CD14-positive monocyte (primary cell): ENCODE measurements around the gene DEPDC1. TPM values are rescaled to one million over a fixed set of nuclear protein-coding genes. Genes with fewer than 3 reads are reported as not detected.

ENCODE experiments used
- DNase-seq, 3 donors: peaks; one replicate each; pipeline ENCODE4 v3.0.0-alpha.2; 2011 to 2022
- H2AFZ ChIP-seq: 2 replicates; pipeline ENCODE4 v1.6.0; 2012; ENCODE audit warnings: mild to moderate bottlenecking, low read depth, low read length, inconsistent platforms; ENCODE audit not compliant: insufficient read depth, poor library complexity, severe bottlenecking
- H3K27ac ChIP-seq, 2 donors: 1 replicate in 1 of 2; 2 replicates in 1 of 2; pipeline ENCODE4 v1.5.1; 2012 to 2013; ENCODE audit warnings: low read length in 2 of 2, control low read depth in 1 of 2, inconsistent platforms in 1 of 2, low read depth in 1 of 2, mild to moderate bottlenecking in 1 of 2
- H3K27me3 ChIP-seq, 2 donors: one replicate each; pipeline versions ENCODE4 v1.6.0 to v1.6.1; 2011 to 2013; ENCODE audit warnings: low read length in 2 of 2; ENCODE audit not compliant: control insufficient read depth in 2 of 2, insufficient read depth in 2 of 2
- H3K36me3 ChIP-seq, 2 donors: replicated peaks in 1 of 2; 1 replicate in 1 of 2; 2 replicates in 1 of 2; pipeline versions ENCODE4 v1.5.1 to v1.6.1; 2012 to 2013; ENCODE audit warnings: low read length in 2 of 2, control low read depth in 1 of 2, inconsistent platforms in 1 of 2, mild to moderate bottlenecking in 1 of 2; ENCODE audit not compliant: insufficient read depth in 2 of 2, control insufficient read depth in 1 of 2
- H3K4me1 ChIP-seq, 2 donors: 1 replicate in 1 of 2; 2 replicates in 1 of 2; pipeline versions ENCODE4 v1.5.1 to v1.6.1; 2012 to 2013; ENCODE audit warnings: low read length in 2 of 2, control low read depth in 1 of 2, inconsistent platforms in 1 of 2, mild to moderate bottlenecking in 1 of 2, moderate library complexity in 1 of 2; ENCODE audit not compliant: insufficient read depth in 2 of 2, control insufficient read depth in 1 of 2
- H3K4me2 ChIP-seq: replicated peaks from 2 replicates; pipeline ENCODE3; 2012; ENCODE audit warnings: low read length, moderate library complexity, mild to moderate bottlenecking; ENCODE audit not compliant: poor library complexity, severe bottlenecking; ENCODE audit errors: extremely low read depth
- H3K4me3 ChIP-seq, 3 experiments: fragments of 200-600 bp in 1 of 3; sonication (generic) in 1 of 3; replicated peaks in 1 of 3; 1 replicate in 2 of 3; 2 replicates in 1 of 3; pipeline ENCODE4 v1.5.1; 2011 to 2013; ENCODE audit warnings: low read length in 3 of 3, mild to moderate bottlenecking in 3 of 3, control low read depth in 2 of 3, low read depth in 2 of 3, inconsistent platforms in 1 of 3, moderate library complexity in 1 of 3
- H3K79me2 ChIP-seq: 2 replicates; pipeline ENCODE4 v1.6.0; 2012; ENCODE audit warnings: mild to moderate bottlenecking, control low read depth, inconsistent platforms, low read length, moderate library complexity; ENCODE audit not compliant: insufficient read depth
- H3K9ac ChIP-seq: 2 replicates; pipeline ENCODE4 v1.6.0; 2017; ENCODE audit warnings: low read length, mild to moderate bottlenecking; ENCODE audit not compliant: insufficient read depth, poor library complexity, severe bottlenecking
- H3K9me3 ChIP-seq, 2 donors: replicated peaks in 1 of 2; 1 replicate in 1 of 2; 2 replicates in 1 of 2; pipeline versions ENCODE4 v1.5.1 to v1.6.1; 2012 to 2013; ENCODE audit warnings: low read length in 2 of 2, control low read depth in 1 of 2; ENCODE audit not compliant: control insufficient read depth in 1 of 2, insufficient read depth in 1 of 2
- H4K20me1 ChIP-seq: 2 replicates; pipeline ENCODE4 v1.6.0; 2012; ENCODE audit warnings: mild to moderate bottlenecking, low read length, control low read depth, moderate library complexity; ENCODE audit not compliant: insufficient read depth
- H3K27ac Mint-ChIP-seq, 7 donors: one replicate each; pipeline ENCODE4 v1.8.0; 2020; ENCODE audit warnings: mild to moderate bottlenecking in 7 of 7, mixed read lengths in 7 of 7, moderate library complexity in 6 of 7, inconsistent platforms in 2 of 7
- H3K27me3 Mint-ChIP-seq, 3 donors: one replicate each; pipeline ENCODE4 v1.8.0; 2021 to 2022; ENCODE audit warnings: low read depth in 3 of 3, mild to moderate bottlenecking in 3 of 3, mixed read lengths in 3 of 3, moderate library complexity in 3 of 3, inconsistent platforms in 1 of 3
- H3K36me3 Mint-ChIP-seq, 2 donors: one replicate each; pipeline ENCODE4 v1.8.0; 2020; ENCODE audit warnings: mixed read lengths in 2 of 2, inconsistent platforms in 1 of 2, mild to moderate bottlenecking in 1 of 2
- H3K4me1 Mint-ChIP-seq: one replicate; pipeline ENCODE4 v1.8.0; 2020; ENCODE audit warnings: mild to moderate bottlenecking, mixed read lengths
- H3K4me3 Mint-ChIP-seq, 2 donors: one replicate each; pipeline ENCODE4 v1.8.0; 2020; ENCODE audit warnings: mild to moderate bottlenecking in 2 of 2, mixed read lengths in 2 of 2, moderate library complexity in 1 of 2
- H3K9me3 Mint-ChIP-seq, 7 donors: one replicate each; pipeline ENCODE4 v1.8.0; 2020 to 2022; ENCODE audit warnings: mixed read lengths in 7 of 7, mild to moderate bottlenecking in 6 of 7, moderate library complexity in 6 of 7, inconsistent platforms in 2 of 7
- CTCF ChIP-seq: fragments of 200-600 bp; IDR thresholded peaks from one replicate; pipeline ENCODE4 v1.8.0; 2022; ENCODE audit warnings: antibody characterized with exemption, mild to moderate bottlenecking
- WGBS: methylation state at CpG from one replicate; pipeline ENCODE4 v1.1.5; 2013; ENCODE audit warnings: missing lambda C conversion rate; ENCODE audit not compliant: insufficient coverage; 5-methylcytosine and 5-hydroxymethylcytosine counted together
- intact Hi-C, 2 donors: fragments of 100-400 bp; cut with micrococcal nuclease; formaldehyde crosslinking; loops; one replicate each; pipeline versions ENCODE4 v1.15.0 to v1.15.1; 2023
- polyA plus RNA-seq, 3 donors: library from polyadenylated mRNA; depleted of rRNA in 1 of 3; unstranded in 2 of 3; stranded (reverse) in 1 of 3; fragments of 300-500 nt in 2 of 3; fragments of >200 nt in 1 of 3; fragmentation: Illumina TruSeq in 2 of 3; gene quantifications; 1 replicate in 2 of 3; 2 replicates in 1 of 3; pipeline ENCODE4 v1.2.3, GENCODE V29; 2012 to 2021

The DEPDC1 gene
- polyA plus RNA-seq, 3 donors = 0.04 to 0.24 TPM; not detected in 1

- H3K9me3 ChIP-seq = peaks cover 0 to 6% of the 10 kb centered on the region in 2 donors
- Mint-ChIP-seq H3K4me3 (no peak overlapping the region), H3K36me3 (no peaks in the 10 kb centered on the region), H3K27me3 (peaks cover 0 to 2% (median 0%) of the 10 kb centered on the region in 3 donors), H3K4me1 (peaks cover 2% of the 10 kb centered on the region), H3K27ac (no peak overlapping the region), H3K9me3 (peaks cover 2 to 12% (median 7%) of the 10 kb centered on the region in 7 donors)
- WGBS = 94% methylated on average over 6 of the region's 6 CpGs
- no peaks in the 10 kb centered on the region for H3K79me2 ChIP-seq
- no peak overlapping the region for H3K27ac ChIP-seq
- H3K4me2 ChIP-seq = no peak overlapping the region
- H4K20me1 ChIP-seq = no peaks in the 10 kb centered on the region
- no peak overlapping the region for H3K4me3 ChIP-seq
- no peak overlapping the region for H2AFZ ChIP-seq
- H3K9ac ChIP-seq = no peak overlapping the region
- no peak for DNase-seq
- no peaks in the 10 kb centered on the region for H3K36me3 ChIP-seq
- no peaks in the 10 kb centered on the region for H3K4me1 ChIP-seq
- intact Hi-C loops = no loop called here
- H3K27me3 ChIP-seq = no peaks in the 10 kb centered on the region
- TF ChIP-seq CTCF = no peak
These were observed 32.0 kb downstream of the DEPDC1 start for GRCh38 chr1:68464891-68465290.

GRCh38 chr1:68460935-68461334 is 35.9 kb downstream of the DEPDC1 start:
- Histone ChIP-seq H3K79me2 (no peaks in the 10 kb centered on the region), H3K4me3 (no peak overlapping the region), H3K9me3 (peaks cover 0 to 6% of the 10 kb centered on the region in 2 donors), H3K27ac (no peak overlapping the region), H4K20me1 (no peaks in the 10 kb centered on the region), H2AFZ (no peak overlapping the region), H3K4me1 (no peaks in the 10 kb centered on the region), H3K36me3 (no peaks in the 10 kb centered on the region), H3K27me3 (no peaks in the 10 kb centered on the region), H3K4me2 (no peak overlapping the region), H3K9ac (no peak overlapping the region)
- H3K27ac Mint-ChIP-seq = no peak overlapping the region
- DNase-seq = no peak
- peaks cover 0 to 4% (median 0%) of the 10 kb centered on the region in 3 donors for H3K27me3 Mint-ChIP-seq
- no peak for TF ChIP-seq CTCF
- peaks cover 2 to 12% (median 7%) of the 10 kb centered on the region in 7 donors for H3K9me3 Mint-ChIP-seq
- WGBS = 73% methylated on average over 3 of the region's 4 CpGs
- no peak overlapping the region for H3K4me3 Mint-ChIP-seq
- intact Hi-C loops = no loop called here
- no peaks in the 10 kb centered on the region for H3K36me3 Mint-ChIP-seq
- H3K4me1 Mint-ChIP-seq = peaks cover 2% of the 10 kb centered on the region
